Measurements from ENCODE around the gene GPSM1.

Gene GPSM1, protein sequence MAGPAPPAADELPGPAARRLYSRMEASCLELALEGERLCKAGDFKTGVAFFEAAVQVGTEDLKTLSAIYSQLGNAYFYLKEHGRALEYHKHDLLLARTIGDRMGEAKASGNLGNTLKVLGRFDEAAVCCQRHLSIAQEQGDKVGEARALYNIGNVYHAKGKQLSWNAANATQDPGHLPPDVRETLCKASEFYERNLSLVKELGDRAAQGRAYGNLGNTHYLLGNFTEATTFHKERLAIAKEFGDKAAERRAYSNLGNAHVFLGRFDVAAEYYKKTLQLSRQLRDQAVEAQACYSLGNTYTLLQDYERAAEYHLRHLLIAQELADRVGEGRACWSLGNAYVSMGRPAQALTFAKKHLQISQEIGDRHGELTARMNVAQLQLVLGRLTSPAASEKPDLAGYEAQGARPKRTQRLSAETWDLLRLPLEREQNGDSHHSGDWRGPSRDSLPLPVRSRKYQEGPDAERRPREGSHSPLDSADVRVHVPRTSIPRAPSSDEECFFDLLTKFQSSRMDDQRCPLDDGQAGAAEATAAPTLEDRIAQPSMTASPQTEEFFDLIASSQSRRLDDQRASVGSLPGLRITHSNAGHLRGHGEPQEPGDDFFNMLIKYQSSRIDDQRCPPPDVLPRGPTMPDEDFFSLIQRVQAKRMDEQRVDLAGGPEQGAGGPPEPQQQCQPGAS
- total RNA-seq, result 13.1 reads per million, percentile 37 among the genes with 10 or more reads in this experiment

DNA sequence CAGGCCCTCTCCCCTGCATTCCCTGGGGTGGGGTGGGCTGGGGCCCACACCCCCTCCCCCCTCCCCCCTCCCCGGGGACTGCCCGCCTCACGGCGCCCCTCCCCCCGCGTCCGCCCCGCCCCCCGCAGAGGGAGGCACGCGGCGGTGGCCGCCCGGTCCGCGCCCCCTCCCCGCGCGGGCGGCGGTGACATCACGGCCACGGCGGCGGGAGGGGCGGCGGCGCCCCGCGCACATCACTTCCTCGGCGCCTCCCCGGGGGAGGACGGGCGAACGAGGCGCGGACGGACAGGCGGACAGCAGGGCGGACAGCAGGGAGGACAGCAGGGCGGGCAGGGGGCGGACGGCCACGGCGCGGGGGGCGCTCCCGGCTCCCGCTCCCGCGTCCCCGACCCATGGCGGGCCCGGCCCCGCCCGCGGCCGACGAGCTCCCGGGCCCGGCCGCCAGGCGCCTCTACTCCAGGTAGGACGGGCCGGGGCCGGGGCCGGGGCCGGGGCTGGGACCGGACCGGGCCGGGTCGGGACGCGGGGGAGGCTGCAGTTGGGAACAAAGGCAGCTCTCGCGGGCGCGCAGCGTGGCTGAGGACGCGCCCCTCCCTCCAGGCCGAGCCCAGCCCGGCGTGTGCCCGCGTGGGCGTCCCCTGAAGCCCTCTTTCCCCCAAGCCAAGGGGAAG is at the start of gene GPSM1:
TSS of gene GPSM1 (plus strand) at position 236 of the 671 bp plus-strand sequence. CDS start at position 393, 157 bp downstream.
- DNase-seq, result peak; percentile 12

DNA sequence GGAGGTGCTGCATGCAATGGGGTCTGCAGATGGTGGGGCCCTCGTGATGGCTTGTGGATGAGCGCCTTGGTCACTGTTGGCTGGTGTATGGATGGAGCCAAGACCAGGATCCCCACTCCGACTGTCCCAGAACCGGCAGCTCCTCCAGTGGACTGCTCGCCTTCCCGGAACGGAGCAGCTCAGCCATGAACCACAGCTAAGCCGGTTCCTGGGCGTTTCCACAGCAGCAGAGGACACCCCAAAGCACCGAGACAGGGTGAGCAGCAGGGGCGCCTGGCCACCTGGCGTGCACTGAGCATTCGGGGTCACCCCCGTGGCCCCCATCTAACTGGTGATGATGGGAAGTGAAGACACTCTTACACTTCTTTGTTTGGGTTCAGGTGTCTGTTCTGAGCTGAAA is 49.6 kb upstream of the GPSM1 start:
- DNase-seq, result no peak

DNA sequence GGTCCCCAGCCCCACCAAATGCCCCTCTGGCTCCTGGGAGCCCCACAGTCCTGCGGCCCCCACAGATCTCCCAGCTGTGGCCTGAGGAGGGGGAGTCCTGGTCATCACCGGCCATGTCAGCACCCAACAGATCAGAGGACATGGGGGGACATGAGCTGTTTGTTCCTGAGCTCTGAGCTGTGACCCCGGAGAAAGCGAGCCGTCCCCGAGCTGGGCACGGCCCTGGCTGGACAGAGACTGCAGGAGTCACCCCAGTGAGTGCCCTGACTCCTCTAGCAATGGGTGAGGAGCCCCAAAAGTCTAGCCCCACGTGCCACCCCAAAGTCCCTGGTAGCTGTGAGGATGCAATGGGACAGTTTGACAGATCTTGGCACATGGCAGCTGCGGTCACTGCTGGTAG is 49.1 kb upstream of the GPSM1 start:
- no peak for DNase-seq

DNA sequence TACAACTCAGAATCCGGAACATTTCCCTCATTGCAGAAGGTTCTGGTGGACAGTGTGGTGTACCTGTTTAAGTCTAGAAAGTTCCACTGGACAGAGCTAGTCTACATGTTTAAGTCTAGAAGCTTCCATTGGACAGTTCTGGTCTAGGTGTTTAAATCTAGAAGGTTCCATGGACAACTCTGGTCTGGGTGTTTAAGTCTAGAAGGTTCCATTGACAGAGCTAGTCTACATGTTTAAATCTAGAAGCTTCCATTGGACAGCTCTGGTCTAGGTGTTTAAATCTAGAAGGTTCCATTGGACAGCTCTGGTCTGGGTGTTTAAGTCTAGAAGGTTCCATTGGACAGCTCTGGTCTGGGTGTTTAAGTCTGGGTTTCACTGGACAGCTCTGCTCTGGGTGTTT is 48.4 kb upstream of the GPSM1 start:
- DNase-seq, result no peak

DNA sequence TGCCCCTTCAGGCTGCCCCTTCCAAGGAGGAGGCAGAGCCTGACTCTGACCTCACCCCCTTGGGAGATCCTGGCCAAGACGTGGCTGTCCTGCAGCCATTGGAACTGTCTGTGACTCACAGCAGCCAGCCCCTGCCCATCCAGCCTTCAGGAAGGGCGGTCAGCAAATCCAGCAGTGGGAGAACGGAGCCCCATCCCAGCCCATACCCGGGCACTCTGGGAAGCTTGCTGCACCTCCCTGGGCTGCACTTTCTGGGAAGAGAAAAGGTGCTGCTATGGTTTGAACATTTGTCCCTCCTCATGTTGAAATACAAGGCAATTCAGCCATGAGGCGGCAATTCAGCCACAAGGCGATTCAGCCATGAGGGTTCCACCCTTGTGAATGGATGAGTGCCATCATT is 47.9 kb upstream of the GPSM1 start:
- DNase-seq, result no peak

DNA sequence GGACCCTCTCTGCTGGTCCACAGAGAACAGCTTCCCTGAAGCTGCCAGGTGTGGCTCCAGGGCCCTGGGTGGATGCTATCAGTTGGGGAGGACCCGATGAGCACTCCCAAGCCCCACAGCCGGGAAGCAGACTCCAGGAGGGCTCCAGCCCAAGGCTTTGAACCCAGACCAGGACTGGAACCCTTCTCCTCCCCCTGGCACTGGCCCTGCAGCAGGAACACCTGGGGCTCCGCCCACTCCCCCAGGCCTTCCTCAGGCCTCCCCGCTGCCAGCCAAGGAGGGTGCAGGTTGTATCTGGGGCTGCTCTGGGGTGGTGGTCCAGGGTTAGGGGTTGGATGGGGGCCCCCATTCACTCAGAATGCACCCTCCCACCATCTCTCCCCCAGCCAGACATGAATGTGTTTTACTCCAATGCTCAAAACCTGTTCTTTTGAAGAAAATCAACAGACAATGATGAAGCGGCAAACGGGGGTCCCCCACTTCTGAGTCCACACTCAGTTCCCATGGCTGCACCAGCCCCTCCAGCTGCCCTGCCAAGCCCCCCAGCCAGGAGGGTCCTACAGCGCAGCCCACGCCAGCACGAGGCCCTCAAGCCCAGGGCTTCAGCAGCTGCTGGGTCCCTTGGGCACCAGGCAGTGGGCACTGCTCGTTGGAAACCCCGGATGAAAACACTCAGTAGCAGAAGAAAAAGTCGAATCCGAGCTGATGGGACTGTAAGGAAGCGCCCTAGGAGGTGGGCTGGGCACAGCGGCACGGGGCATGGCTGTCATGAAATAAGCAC is 46.6 kb upstream of the GPSM1 start:
- DNase-seq, result no peak

DNA sequence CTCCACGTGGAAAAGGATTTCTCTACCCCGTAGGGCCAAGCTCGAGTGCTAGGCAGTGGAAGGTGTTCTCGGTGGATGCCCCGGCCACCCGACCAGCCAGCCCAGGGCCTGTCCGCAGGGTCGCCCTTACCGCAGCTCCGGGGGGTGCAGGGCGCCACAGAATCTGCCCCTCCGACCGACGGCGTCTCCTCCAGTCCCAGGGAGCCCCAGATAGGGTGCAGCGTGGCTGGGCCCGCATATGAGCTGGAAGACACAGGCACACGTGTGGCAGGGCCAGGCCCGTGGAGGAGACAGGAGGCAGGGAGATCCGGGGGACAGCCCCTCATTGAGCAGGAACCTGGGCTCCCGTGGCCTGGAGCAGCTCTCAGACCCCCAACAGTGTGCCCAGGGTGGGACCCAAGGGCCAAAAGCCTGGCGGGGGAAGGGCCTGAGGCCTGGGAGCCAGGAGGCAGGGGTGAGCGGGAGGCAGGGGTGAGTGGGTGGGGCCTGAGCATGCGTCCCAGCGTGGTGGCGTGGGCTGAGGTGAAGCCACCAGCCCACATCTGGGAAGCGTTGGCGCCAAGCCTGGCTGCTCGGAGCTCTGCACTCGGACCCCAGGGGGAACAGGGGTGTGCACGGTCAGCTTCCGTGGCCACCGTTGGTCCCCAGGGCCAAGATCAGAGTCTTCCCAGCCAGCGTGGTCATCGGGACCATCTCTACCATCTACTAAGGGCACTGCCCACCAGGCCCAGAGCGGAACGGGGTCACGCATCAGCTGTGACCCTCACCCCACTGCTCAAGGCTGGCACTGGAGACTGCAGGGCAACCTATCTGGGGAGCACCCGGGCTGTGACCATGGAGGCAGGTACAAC is 45.7 kb upstream of the GPSM1 start:
- DNase-seq, result no peak

DNA sequence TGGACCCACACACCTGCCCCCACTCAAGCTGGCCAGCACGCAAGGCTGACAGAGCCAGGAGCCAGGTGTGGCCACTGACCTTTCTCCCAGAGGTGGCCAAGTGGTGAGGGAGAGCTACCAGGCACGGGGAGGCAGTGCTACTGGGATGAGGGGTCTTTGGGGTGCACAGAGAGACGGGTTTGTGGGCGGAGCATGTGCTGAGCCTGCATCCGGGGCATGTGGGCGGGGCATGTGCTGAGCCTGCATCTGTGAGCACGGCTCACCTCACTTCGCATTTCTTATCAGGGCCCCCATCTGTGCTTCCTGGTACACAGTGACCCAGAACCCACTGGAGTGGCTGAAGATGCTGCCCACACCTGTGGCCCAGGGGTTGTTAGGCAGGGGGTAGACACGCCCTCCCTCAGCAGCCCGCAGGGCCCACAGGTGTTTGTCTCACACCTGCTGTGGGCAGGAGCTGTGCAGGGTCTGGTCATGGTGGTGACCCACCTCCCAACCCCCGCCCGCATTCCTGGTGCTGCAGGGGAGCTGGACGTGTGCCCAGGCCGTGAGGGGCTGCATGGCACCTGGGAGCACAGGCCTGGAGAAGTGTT is 45.0 kb upstream of the GPSM1 start:
- no peak for DNase-seq

DNA sequence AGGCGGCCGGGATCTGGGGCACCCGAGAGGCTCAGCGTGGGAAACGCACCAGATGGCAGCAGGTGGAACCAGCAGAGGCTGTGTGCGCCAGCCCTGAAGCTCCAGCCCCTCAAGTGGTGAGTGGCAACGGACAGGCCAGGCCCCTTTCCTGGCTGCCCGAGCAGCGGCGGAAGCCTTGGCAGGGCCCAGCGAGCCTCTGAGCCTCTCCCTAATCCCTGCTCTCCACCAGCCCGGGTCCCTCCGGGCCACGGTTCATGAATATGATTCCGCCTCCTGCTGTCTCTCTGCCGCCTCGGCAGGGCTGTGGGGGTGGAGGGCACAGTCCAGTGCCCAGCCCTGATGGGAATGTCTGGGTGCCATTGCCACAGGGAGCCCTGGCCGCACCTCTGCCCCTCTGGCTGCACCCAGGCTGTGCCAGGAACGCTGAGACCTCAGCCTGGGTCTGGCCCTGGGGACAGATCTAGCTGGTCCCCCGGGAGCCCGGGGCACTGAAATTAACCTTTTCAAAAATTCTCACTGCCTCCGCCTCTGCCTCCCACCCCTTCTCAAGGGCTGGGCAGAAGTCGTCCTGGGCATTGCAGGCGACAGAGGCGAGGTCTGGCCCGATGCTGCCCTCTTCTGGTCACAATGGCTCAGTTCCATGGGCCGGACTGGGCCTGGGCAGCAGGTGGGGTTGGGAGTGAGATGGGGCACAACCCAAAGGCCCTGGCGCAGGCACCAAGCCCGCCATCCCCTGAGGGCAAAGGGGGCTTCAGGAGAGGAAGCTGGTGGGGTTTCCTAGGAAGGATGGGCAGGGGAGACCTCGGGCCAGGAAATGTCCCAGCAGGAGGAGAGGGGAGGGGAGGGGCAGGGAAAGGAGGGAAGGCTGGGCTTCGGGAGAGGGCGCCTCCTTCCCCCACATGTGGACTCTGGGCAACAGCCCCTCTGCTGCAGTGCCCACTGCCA is 43.8 kb upstream of the GPSM1 start:
- DNase-seq, result peak; percentile 59

DNA sequence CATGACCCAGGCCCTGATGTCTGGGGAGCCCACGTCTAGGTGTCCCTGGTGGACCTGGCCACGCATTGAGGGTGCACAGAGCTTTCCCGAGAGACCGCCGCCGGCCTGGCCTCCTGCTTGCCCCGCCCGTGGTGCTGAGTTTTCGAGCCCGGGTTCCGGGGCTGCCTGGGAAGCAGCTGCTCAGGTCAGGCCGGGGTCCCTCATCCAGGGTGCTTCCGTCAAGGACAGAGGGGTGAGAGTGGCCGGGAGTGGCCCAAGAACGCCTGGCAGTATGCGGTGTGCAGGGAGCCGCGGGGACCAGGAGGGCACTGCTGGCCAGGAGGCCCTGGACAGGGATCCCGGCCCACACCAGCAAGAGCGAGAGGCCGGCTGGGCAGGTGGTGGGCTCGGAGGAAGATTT is 43.0 kb upstream of the GPSM1 start:
- no peak for DNase-seq

DNA sequence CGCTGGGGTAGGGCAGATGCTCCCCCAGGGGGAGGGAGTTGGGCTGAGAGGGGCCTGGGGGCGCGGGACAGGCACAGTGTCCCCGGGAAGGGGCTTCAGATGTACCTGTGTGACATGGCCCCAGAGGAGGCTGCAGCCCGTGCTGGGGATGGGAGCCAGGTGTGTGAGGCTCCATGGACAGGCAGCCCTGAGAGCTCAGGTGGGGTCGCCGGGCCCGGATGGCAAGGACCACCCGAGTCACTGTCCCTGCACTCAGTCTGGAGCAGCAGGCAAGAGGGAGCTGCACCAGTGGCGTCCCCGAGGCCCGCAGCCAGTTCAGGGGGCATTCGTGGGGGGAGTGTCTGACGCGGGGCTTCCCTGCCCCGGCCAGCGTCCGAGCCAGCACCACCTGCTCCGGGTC is 42.4 kb upstream of the GPSM1 start:
- DNase-seq, result no peak

DNA sequence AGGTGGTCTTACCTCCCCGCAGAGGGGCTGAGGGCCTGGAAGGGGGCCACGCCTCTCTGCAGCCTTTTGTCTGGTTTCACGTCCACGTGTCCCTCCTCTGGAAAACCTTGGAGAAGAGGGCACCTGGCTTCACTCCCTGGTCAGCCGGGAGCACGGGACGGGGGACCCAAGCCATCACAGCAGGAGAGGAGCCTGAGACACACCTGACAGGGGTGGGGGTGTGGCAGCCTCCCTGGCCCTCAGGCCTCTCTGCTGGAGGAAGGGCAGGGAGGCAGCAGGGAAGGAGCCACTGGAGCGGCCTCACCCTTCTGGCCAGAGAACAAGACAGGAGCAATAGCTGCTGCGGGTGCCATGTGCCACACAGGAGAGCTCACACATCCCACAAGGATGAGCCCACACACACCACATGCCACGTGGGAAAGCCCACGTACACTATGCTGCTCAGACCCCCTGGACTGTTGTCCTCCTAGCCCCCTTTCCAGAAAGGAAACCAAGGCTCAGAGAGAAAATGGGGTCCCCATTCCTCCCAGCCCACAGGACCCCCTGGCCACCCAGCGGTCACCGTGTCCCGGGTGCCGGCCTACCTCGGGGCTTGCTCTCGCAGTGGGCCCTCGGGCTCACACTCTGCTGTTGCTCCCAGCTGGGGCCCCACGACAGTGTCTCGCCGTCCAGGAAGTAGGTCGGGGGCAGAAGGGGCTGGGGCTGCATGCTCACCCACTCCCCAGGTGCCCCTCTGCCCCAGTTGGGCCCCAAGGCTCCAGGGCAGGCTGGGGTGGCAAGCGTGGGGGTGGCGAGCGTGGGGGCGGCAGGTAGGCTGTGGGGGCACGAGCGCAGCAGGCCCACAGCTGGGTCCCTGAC is 41.6 kb upstream of the GPSM1 start:
- no peak for DNase-seq

DNA sequence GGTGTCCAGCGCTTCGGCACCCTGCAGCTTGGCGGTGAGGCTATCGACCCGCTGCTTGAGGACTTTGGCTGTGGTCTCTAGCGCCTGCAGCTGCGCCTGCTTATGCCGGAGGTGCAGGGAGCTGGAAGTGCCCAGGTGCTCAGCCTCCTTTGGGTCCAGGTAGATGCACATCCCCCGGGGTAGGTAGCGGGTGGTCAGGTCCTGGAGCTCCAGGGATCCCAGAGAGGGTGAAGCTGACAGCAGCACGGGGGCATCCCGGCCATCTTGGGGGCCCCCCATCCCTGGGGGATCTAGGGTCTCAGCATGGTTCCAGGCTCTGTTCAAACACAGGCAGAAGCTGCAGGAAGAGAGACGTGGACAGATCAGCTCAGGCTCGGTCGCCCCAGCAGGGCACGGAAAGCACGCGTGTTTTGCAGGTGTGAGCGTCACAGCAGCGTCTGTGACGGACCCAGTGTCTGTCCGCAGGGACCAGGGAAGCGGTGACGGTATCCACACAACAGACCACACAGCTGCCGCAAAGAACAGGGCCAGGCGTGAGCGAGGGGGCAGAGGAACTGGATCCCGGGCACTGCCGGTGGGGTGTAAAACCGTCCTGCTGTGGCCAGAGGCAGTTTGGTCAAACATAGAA is 40.9 kb upstream of the GPSM1 start:
- DNase-seq, result no peak

DNA sequence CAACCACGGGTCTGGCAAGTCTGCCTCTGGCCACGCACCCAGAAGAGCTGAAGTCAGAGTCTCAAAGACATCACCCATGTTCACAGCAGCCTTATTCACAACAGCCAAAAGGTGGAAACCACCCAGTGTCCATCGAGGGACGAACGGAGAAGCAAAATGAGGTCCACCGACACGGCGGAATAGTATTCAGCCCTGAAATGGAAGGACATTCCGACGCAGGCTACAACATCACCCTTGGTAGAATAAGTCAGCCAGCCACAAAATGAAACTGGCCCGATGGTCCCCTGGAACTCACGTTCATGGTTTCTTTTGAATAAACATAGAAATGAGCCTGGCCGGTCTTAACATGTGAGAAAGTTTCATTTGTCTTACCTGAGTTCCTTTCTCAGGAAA is 40.4 kb upstream of the GPSM1 start:
- no peak for DNase-seq

DNA sequence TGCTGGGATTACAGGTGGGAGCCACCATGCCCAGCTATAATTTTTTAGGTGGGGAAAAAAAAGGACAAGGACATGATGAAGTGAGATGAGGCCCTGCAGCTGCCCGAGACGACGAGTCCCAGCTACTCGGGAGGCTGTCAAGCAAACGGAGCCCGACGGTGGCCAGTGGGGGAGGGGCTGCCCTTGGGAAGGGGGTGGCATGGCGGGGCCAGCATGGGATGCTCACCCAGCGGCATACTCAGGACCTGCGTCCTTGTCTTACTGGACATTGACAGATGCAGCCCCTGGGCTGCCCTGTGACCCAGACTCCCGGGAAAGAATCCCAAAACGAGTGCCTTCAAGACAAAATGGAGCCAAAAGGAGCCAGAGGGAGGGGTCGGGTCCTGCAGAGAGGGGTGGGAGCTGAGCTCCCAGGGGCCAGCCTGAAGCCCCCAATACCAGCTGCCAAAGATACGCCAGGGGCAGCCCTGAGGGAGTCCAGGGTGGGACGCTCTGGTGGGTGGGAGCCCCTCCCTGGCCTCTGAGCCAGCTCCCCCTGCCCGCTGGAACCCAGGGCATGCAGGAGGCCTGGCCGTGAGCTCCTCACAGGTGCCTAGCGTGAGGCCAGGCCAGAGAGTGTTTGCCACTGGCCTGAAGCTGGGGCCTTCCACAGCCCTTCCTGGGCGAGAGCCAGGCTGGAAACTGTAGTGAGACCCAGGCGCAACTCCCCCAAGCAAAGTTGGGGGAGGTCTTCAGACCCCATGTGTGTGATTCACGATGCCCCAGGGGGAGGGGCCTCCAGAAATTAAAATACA is 39.2 kb upstream of the GPSM1 start:
- DNase-seq, result no peak

DNA sequence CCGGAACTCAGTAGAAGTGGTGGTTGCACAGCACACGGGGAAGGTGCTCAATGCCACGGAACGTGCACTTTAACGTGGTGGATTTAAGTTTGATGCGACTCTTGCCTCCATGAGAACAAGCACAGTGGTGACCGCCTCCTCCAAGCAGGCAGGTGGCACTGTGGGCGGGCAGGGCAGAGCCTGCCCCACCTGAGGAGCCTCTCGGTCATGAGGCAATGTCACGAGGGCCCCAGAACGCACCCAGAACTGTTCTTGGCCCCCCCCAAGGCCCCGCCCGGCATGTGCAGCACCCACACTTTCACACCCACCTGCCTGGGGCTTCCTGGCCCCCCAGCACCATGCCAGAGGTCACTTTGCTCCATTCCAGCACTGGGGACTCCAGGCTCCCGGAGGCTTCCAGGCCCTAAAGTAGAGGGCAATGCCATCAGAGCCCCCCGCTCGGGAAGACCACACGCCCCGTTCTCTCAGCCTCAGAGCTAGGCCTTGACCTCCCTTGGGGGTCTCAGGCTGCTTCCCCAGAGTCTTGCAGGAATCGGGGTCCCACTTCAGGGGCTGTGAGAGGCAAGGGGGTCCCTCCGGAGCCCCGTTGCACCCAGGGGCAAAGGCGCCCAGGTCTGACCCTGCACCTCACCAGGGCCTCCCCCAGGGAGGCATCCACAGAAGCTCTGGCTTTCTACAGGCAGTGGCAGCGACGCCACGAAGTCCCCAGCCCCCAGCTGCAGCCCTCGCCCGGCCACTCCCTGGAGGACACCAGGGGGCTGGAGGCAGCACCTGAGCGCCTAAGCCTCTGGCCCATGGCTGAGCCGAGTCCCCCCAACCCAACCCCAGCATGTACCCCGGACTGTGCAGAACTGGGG is 37.5 kb upstream of the GPSM1 start:
- DNase-seq, result no peak

DNA sequence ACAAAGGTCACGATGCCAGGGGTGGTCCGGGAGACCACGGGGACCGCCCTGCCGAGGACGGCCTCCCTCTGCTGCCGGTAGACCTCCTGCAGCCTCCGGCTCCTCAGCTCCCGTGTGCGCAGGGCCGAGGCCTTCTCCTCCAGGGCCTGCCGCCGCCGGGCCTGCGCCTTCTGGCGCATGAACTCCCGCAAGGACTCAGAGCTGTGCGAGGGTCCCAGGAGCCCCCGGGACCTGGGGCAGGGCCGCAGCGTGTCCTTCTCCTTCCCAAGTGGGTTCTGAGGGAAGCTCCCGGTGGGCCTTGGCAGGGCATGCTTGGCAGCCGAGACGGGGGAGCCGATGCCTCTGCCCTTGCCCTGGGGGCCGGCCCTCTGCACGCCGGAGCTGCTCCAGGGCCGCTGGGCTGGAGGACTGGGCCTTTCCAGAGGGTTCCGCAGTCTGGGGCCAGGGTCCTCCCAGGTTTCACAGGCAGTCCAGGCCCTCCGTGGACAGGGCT is 36.8 kb upstream of the GPSM1 start:
- no peak for DNase-seq
